ENCODE measurements around the gene MTF2.

- TF ChIP-seq CTCF (IDR thresholded peaks at IDR 0.05 in 8 of 11, conservative IDR thresholded peaks at IDR 0.05 in 3 of 11) (no peak), POLR2A (IDR thresholded peaks at IDR 0.05) (no peak), POLR2AphosphoS5 (IDR thresholded peaks at IDR 0.05) (peak in 1 of 3 donors; percentile 36)
These were observed 68.9 kb downstream of the MTF2 start for GRCh38 chr1:93148001-93148400.
